Duodenal mucosa (tissue), 2 donors: ENCODE measurements around the gene TMEM131.
"Not testable (repeated sequence)": the region's sequence is repeated elsewhere in the genome, so short reads cannot be mapped to it uniquely, and the experiment has no call there.

Experiments
- H3K27ac ChIP-seq: one replicate; pipeline ENCODE4 v1.7.0; 2013; ENCODE audit warnings: low read depth, low read length
- H3K27me3 ChIP-seq, 2 donors: one replicate each; pipeline ENCODE4 v1.7.0; 2013; ENCODE audit warnings: low read length in 2 of 2, control low read depth in 1 of 2; ENCODE audit not compliant: insufficient read depth in 2 of 2, control insufficient read depth in 1 of 2
- H3K36me3 ChIP-seq, 2 donors: one replicate each; pipeline ENCODE4 v1.7.0; 2013; ENCODE audit warnings: low read length in 2 of 2, control low read depth in 1 of 2; ENCODE audit not compliant: insufficient read depth in 2 of 2, control insufficient read depth in 1 of 2
- H3K4me1 ChIP-seq, 2 donors: one replicate each; pipeline ENCODE4 v1.7.0; 2013; ENCODE audit warnings: low read length in 2 of 2, control low read depth in 1 of 2; ENCODE audit not compliant: insufficient read depth in 2 of 2, control insufficient read depth in 1 of 2
- H3K4me3 ChIP-seq, 2 donors: one replicate each; pipeline ENCODE4 v1.7.0; 2013; ENCODE audit warnings: low read length in 2 of 2, low read depth in 1 of 2
- H3K9ac ChIP-seq, 2 donors: one replicate each; pipeline ENCODE4 v1.7.0; 2013; ENCODE audit warnings: low read length in 2 of 2, low read depth in 1 of 2
- H3K9me3 ChIP-seq, 2 donors: one replicate each; pipeline ENCODE4 v1.7.0; 2013; ENCODE audit warnings: low read length in 2 of 2, control low read depth in 1 of 2; ENCODE audit not compliant: control insufficient read depth in 1 of 2

TMEM131 gene

GRCh38 chr2:97827013-97827412 is 168.7 kb downstream of the TMEM131 start:
- H3K9ac ChIP-seq, H3K9me3 ChIP-seq, H3K4me3 ChIP-seq, H3K27ac ChIP-seq, H3K4me1 ChIP-seq, H3K27me3 ChIP-seq: not testable (repeated sequence)
- H3K36me3 ChIP-seq, result peaks cover 0 to 17% of the 10 kb centered on the region in 2 donors

DNA sequence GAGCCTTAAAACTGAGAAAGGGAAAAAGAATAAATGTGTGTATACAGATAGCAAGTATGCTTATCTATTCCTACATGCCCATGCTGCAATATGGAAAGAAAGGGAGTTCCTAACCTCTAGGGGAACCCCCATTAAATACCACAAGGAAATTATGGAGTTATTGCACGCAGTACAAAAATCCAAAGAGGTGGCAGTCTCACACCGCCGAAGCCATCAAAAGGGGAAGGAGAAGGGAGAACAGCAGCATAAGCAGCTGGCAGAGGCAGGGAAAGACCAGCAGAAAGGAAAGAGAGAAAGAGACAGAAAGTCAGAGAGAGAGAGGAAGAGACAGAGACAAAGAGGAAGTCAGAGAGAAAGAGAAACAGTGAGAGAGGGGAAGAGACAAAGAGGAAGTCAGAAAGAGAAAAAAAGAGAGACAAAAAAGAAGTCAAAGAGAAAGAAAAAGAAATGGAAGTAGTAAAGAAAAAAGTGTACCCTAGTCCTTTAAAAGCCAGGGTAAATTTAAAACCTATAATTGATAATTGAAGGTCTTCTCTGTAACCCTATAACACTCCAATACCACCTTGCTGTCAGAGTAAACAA is 169.4 kb downstream of the TMEM131 start:
- not testable (repeated sequence) for H3K4me1 ChIP-seq, H3K27me3 ChIP-seq, H3K4me3 ChIP-seq, H3K9ac ChIP-seq, H3K9me3 ChIP-seq, H3K27ac ChIP-seq
- H3K36me3 ChIP-seq, result peaks cover 0 to 16% of the 10 kb centered on the region in 2 donors

GRCh38 chr2:97824011-97824410 is 171.7 kb downstream of the TMEM131 start:
- H3K4me1 ChIP-seq, H3K27me3 ChIP-seq, H3K9me3 ChIP-seq, H3K9ac ChIP-seq, H3K27ac ChIP-seq, H3K4me3 ChIP-seq: not testable (repeated sequence)
- peaks cover 2 to 11% of the 10 kb centered on the region in 2 donors for H3K36me3 ChIP-seq

GRCh38 chr2:97821862-97822261 is 173.9 kb downstream of the TMEM131 start:
- H3K9ac ChIP-seq, result not testable (repeated sequence)

DNA sequence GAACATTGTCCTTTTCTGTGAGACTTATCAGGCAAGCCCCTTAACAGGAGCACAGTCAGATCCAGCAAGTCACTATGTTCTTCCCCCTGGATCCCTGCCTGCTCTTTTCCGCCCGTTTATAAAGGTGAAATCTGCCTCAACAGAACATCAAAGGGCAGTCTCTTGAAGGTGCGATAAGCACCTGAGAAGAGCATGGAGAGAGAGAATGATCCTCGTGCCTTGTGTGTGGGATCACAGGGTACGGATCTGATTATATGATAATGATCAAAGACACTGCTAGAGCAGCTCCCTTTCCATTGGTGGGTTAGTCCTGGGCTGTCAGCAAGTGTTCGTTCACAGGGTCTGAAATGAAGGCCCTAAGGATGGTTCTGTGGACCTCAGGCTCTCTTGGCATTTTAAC is 176.0 kb downstream of the TMEM131 start:
- Histone ChIP-seq H3K9me3 (no peaks in the 10 kb centered on the region), H3K4me1 (no peaks in the 10 kb centered on the region), H3K27ac (no peak overlapping the region), H3K9ac (no peak overlapping the region), H3K27me3 (no peaks in the 10 kb centered on the region), H3K4me3 (no peak overlapping the region), H3K36me3 (peaks cover 13 to 15% of the 10 kb centered on the region in 2 donors)

More at GRCh38 chr2:97821862-97822261, 173.9 kb downstream of the TMEM131 start:
- peaks cover 10 to 15% of the 10 kb centered on the region in 2 donors for H3K36me3 ChIP-seq
- not testable (repeated sequence) for H3K4me1 ChIP-seq, H3K27ac ChIP-seq, H3K4me3 ChIP-seq, H3K9me3 ChIP-seq, H3K27me3 ChIP-seq

- no peaks in the 10 kb centered on the region for H3K27me3 ChIP-seq
- H3K27ac ChIP-seq, result no peak overlapping the region
- peaks cover 38 to 41% of the 10 kb centered on the region in 2 donors for H3K36me3 ChIP-seq
Measured at GRCh38 chr2:97816411-97816810, 179.3 kb downstream of the TMEM131 start.

DNA sequence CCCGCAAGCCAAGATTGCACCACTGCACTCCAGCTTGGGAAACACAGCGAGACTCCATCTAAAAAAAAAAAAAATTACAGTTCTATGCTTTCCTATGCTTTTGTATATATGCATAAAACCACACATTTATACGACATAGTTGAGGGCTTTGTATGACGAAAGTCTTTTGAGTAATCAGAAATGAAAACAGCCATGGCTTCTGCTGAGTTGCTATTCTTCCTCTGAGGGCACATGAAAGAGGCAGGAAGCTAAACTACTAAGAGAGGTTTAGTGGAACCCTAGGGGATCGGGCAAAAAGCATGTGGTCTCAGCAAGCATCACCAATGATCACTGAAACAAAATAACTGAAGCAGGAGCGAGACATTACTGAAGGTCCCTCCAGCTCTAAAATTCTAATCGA is 182.8 kb downstream of the TMEM131 start:
- Histone ChIP-seq H3K4me3 (no peak overlapping the region), H3K4me1 (no peaks in the 10 kb centered on the region), H3K9me3 (no peaks in the 10 kb centered on the region), H3K27me3 (no peaks in the 10 kb centered on the region), H3K9ac (no peak overlapping the region), H3K36me3 (peaks cover 32 to 65% of the 10 kb centered on the region in 2 donors), H3K27ac (no peak overlapping the region)

More at GRCh38 chr2:97816411-97816810, 179.3 kb downstream of the TMEM131 start:
- Histone ChIP-seq H3K4me1 (no peaks in the 10 kb centered on the region), H3K4me3 (no peak overlapping the region), H3K9me3 (no peaks in the 10 kb centered on the region), H3K9ac (no peak overlapping the region)

- peaks cover 24 to 62% of the 10 kb centered on the region in 2 donors for H3K36me3 ChIP-seq
Measured at GRCh38 chr2:97808816-97809215, 186.9 kb downstream of the TMEM131 start.

DNA sequence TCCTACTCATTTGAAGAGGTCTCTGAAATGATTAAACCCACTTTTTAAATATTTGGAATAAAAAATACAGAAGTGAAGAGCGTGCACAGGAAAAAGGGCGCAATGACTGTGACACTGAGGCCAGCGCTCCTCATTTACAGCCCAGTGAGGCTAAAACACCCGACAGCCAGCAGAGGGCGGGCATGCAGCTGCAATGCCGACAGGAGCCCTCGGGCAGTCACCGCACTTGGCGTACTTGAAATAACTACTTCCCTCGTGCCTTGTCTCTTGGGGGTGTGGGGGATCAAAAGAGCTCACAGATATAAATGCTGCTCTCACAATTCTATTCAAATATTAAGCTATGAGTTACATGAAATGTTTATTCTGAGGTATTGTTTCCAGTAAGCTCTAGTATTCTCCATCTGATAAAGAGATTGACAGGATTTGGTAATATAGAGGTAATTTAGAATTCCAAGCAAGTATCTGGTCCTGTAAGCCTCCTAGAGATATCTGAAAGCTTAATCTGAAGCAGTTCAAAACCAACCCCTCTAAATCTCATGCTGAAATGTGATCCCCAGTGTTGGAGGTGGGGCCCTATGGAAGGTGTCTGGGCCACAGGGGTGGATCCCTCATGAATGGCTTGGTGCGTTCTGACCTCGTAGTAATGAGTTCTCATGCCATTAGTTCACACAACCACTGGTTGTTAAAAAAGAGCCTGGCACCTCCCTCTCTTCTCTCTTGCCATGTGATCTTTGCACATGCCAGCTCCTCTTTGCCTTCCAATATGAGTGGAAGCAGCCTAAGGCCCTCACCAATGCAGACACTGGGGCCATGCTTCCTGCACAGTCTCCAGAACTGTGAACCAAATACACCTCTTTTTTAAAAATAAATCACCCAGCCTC is 188.8 kb downstream of the TMEM131 start:
- Histone ChIP-seq H3K27ac (no peak overlapping the region), H3K27me3 (no peaks in the 10 kb centered on the region), H3K36me3 (peaks cover 11 to 59% of the 10 kb centered on the region in 2 donors), H3K9ac (no peak overlapping the region), H3K4me1 (peaks cover 0 to 3% of the 10 kb centered on the region in 2 donors), H3K9me3 (no peaks in the 10 kb centered on the region), H3K4me3 (no peak overlapping the region)

More at GRCh38 chr2:97808816-97809215, 186.9 kb downstream of the TMEM131 start:
- Histone ChIP-seq H3K9ac (no peak overlapping the region), H3K27me3 (no peaks in the 10 kb centered on the region), H3K9me3 (no peaks in the 10 kb centered on the region), H3K4me1 (peaks cover 0 to 3% of the 10 kb centered on the region in 2 donors), H3K27ac (no peak overlapping the region), H3K4me3 (no peak overlapping the region)

GRCh38 chr2:97805776-97806175 is 190.0 kb downstream of the TMEM131 start:
- no peak overlapping the region for H3K9ac ChIP-seq
- H3K27ac ChIP-seq, result no peak overlapping the region
- peaks cover 0 to 56% of the 10 kb centered on the region in 2 donors for H3K36me3 ChIP-seq
- H3K9me3 ChIP-seq, result no peaks in the 10 kb centered on the region
- H3K4me3 ChIP-seq, result no peak overlapping the region
- H3K4me1 ChIP-seq, result peaks cover 0 to 3% of the 10 kb centered on the region in 2 donors
- H3K27me3 ChIP-seq, result no peaks in the 10 kb centered on the region
